Effector CD4-positive, alpha-beta T cell (primary cell): Measurements from ENCODE around the gene UBAC2.
"Not testable (repeated sequence)": the region's sequence is repeated elsewhere in the genome, so short reads cannot be mapped to it uniquely, and the experiment has no call there.

ENCODE experiments used
- DNase-seq: peaks from one replicate; pipeline ENCODE4 v3.0.0-alpha.2; 2020

Gene UBAC2

GRCh38 chr13:99383946-99384345 lies 183.3 kb downstream of the UBAC2 start:
- no peak for DNase-seq

- DNase-seq, result peak; percentile 38
These were observed 183.8 kb downstream of the UBAC2 start for GRCh38 chr13:99384468-99384867.

GRCh38 chr13:99385161-99385560 lies 184.5 kb downstream of the UBAC2 start:
- no peak for DNase-seq

GRCh38 chr13:99385940-99386339 lies 185.3 kb downstream of the UBAC2 start:
- DNase-seq, result no peak

GRCh38 chr13:99386495-99386894 lies 185.8 kb downstream of the UBAC2 start:
- DNase-seq, result no peak

- peak; percentile 77 for DNase-seq
These were observed 186.5 kb downstream of the UBAC2 start for GRCh38 chr13:99386911-99387788.

- no peak for DNase-seq
These were observed 187.8 kb downstream of the UBAC2 start for GRCh38 chr13:99388334-99388923.

- not testable (repeated sequence) for DNase-seq
These were observed 188.4 kb downstream of the UBAC2 start for GRCh38 chr13:99389094-99389493.

- DNase-seq, result no peak
These were observed 189.1 kb downstream of the UBAC2 start for GRCh38 chr13:99389520-99390304.

GRCh38 chr13:99390601-99391000 lies 189.9 kb downstream of the UBAC2 start:
- no peak for DNase-seq

GRCh38 chr13:99391781-99392469 lies 191.3 kb downstream of the UBAC2 start:
- DNase-seq, result no peak

- no peak for DNase-seq
These were observed 191.9 kb downstream of the UBAC2 start for GRCh38 chr13:99392470-99393135.

GRCh38 chr13:99393391-99393790 lies 192.7 kb downstream of the UBAC2 start:
- not testable (repeated sequence) for DNase-seq

GRCh38 chr13:99393791-99394735 lies 193.4 kb downstream of the UBAC2 start:
- DNase-seq, result no peak

- DNase-seq, result no peak
These were observed 194.8 kb downstream of the UBAC2 start for GRCh38 chr13:99395436-99395835.

GRCh38 chr13:99396446-99396845 lies 195.8 kb downstream of the UBAC2 start:
- no peak for DNase-seq

GRCh38 chr13:99398071-99398470 lies 197.4 kb downstream of the UBAC2 start:
- no peak for DNase-seq

- DNase-seq, result no peak
These were observed 198.4 kb downstream of the UBAC2 start for GRCh38 chr13:99398916-99399622.

GRCh38 chr13:99399623-99399974 lies 198.9 kb downstream of the UBAC2 start:
- DNase-seq, result no peak

- no peak for DNase-seq
These were observed 202.9 kb downstream of the UBAC2 start for GRCh38 chr13:99403458-99403971.
